ENCODE data around the gene C2CD4A. TPM values are rescaled to one million over a fixed set of nuclear protein-coding genes. Genes with fewer than 3 reads are reported as not detected.
"Not testable (repeated sequence)": the region's sequence is repeated elsewhere in the genome, so short reads cannot be mapped to it uniquely, and the experiment has no call there.

Gene C2CD4A
- total RNA-seq, 4 donors from 2014 or later = 0.22 to 0.39 (median 0.25) TPM; not detected in 1

- no peak for DNase-seq
- WGBS, 2 donors = 87 to 96% methylated on average over 3 of the region's 3 CpGs
- H3K9me3 ChIP-seq = no peaks in the 10 kb centered on the region
- peaks cover 0 to 6% of the 10 kb centered on the region in 2 donors for H3K36me3 ChIP-seq
- intact Hi-C loops (cut with DNase I) = no loop called here
- no peaks in the 10 kb centered on the region for H3K27me3 ChIP-seq
- no peaks in the 10 kb centered on the region for H3K4me1 ChIP-seq
- H3K27ac ChIP-seq = no peak overlapping the region
- H3K4me3 ChIP-seq (replicated peaks in 1 of 3) = no peak overlapping the region
- TF ChIP-seq CTCF (IDR thresholded peaks at IDR 0.05) = no peak
- TF ChIP-seq POLR2A (IDR thresholded peaks at IDR 0.05) = no peak
Measured at GRCh38 chr15:62027263-62027565, 39.6 kb upstream of the C2CD4A start.

- H3K36me3 ChIP-seq = peaks cover 0 to 2% of the 10 kb centered on the region in 2 donors
- no peak overlapping the region for H3K4me3 ChIP-seq (replicated peaks in 1 of 3)
- TF ChIP-seq CTCF (IDR thresholded peaks at IDR 0.05) (no peak), POLR2A (IDR thresholded peaks at IDR 0.05) (no peak)
- no peaks in the 10 kb centered on the region for H3K4me1 ChIP-seq
- WGBS, 2 donors = 90 to 92% methylated on average over 5 of the region's 5 CpGs
- no peak for DNase-seq
- intact Hi-C loops (cut with DNase I) = no loop called here
- no peaks in the 10 kb centered on the region for H3K9me3 ChIP-seq
- H3K27ac ChIP-seq = no peak overlapping the region
- H3K27me3 ChIP-seq = no peaks in the 10 kb centered on the region
Measured at GRCh38 chr15:62027916-62028315, 38.9 kb upstream of the C2CD4A start.

- intact Hi-C loops (cut with DNase I) = no loop called here
- no peak overlapping the region for H3K4me3 ChIP-seq (replicated peaks in 1 of 3)
- TF ChIP-seq CTCF (IDR thresholded peaks at IDR 0.05) = no peak
- TF ChIP-seq POLR2A (IDR thresholded peaks at IDR 0.05) = no peak
- no peaks in the 10 kb centered on the region for H3K4me1 ChIP-seq
- no peaks in the 10 kb centered on the region for H3K27me3 ChIP-seq
- 79 to 87% methylated on average over 2 of the region's 2 CpGs for WGBS, 2 donors
- no peaks in the 10 kb centered on the region for H3K9me3 ChIP-seq
- H3K36me3 ChIP-seq = no peaks in the 10 kb centered on the region
- no peak overlapping the region for H3K27ac ChIP-seq
- DNase-seq = no peak
Measured at GRCh38 chr15:62035256-62035924, 31.4 kb upstream of the C2CD4A start.

- WGBS, 2 donors = 80 to 84% methylated on average over 5 of the region's 5 CpGs
- Histone ChIP-seq H3K27me3 (no peaks in the 10 kb centered on the region), H3K4me3 (replicated peaks in 1 of 3) (no peak overlapping the region), H3K4me1 (no peaks in the 10 kb centered on the region), H3K36me3 (no peaks in the 10 kb centered on the region), H3K27ac (no peak overlapping the region), H3K9me3 (no peaks in the 10 kb centered on the region)
- no peak for TF ChIP-seq CTCF (IDR thresholded peaks at IDR 0.05)
- no peak for TF ChIP-seq POLR2A (IDR thresholded peaks at IDR 0.05)
- DNase-seq = no peak
- intact Hi-C loops (cut with DNase I) = no loop called here
Measured at GRCh38 chr15:62046078-62046743, 20.6 kb upstream of the C2CD4A start.

GRCh38 chr15:62047282-62047827 lies 19.4 kb upstream of the C2CD4A start:
- intact Hi-C loops (cut with DNase I) = no loop called here
- H3K27me3 ChIP-seq = no peaks in the 10 kb centered on the region
- H3K4me1 ChIP-seq = no peaks in the 10 kb centered on the region
- H3K27ac ChIP-seq = no peak overlapping the region
- TF ChIP-seq CTCF (IDR thresholded peaks at IDR 0.05) = no peak
- no peak for TF ChIP-seq POLR2A (IDR thresholded peaks at IDR 0.05)
- H3K36me3 ChIP-seq = no peaks in the 10 kb centered on the region
- H3K9me3 ChIP-seq = no peaks in the 10 kb centered on the region
- DNase-seq = no peak
- no peak overlapping the region for H3K4me3 ChIP-seq (replicated peaks in 1 of 3)
- 82 to 91% methylated on average over 2 of the region's 2 CpGs for WGBS, 2 donors

GRCh38 chr15:62048254-62048653 lies 18.5 kb upstream of the C2CD4A start:
- DNase-seq; H3K27me3 ChIP-seq; H3K36me3 ChIP-seq; H3K4me3 ChIP-seq (replicated peaks in 1 of 3); H3K9me3 ChIP-seq; H3K27ac ChIP-seq; intact Hi-C loops (cut with DNase I); H3K4me1 ChIP-seq: not testable (repeated sequence)
- 99% methylated on average over 4 of the region's 4 CpGs for WGBS, 2 donors
